CD4-positive, CD25-positive, alpha-beta regulatory T cell (primary cell): ENCODE results near the gene MYO18B. TPM values are rescaled to one million over a fixed set of nuclear protein-coding genes. Genes with fewer than 3 reads are reported as not detected.

Experiments
- ATAC-seq, 2 donors: fragments of 150-1000 bp; cut with Tn5 transposase; one replicate each; pipeline ENCODE4 v1.10.0; 2021; ENCODE audit warnings: low read depth in 2 of 2, moderate number of reproducible peaks in 2 of 2, moderate library complexity in 1 of 2
- DNase-seq, 3 donors: peaks; one replicate each; pipeline versions ENCODE4 v3.0.0 to v3.0.0-alpha.2; 2012 to 2022; ENCODE audit warnings: mixed read lengths in 1 of 3
- H3K27ac ChIP-seq: one replicate; pipeline ENCODE4 v1.7.0; 2013; ENCODE audit warnings: mild to moderate bottlenecking, low read length; ENCODE audit not compliant: insufficient read depth, poor library complexity, severe bottlenecking
- H3K27me3 ChIP-seq: one replicate; pipeline ENCODE4 v1.7.0; 2013; ENCODE audit warnings: low read length; ENCODE audit not compliant: control insufficient read depth, insufficient read depth
- H3K36me3 ChIP-seq: one replicate; pipeline ENCODE4 v1.7.0; 2013; ENCODE audit warnings: mild to moderate bottlenecking, low read length, moderate library complexity; ENCODE audit not compliant: control insufficient read depth, insufficient read depth
- H3K4me1 ChIP-seq: 2 replicates; pipeline ENCODE4 v1.7.0; 2013; ENCODE audit warnings: mild to moderate bottlenecking, low read length; ENCODE audit not compliant: insufficient read depth, control insufficient read depth, poor library complexity, severe bottlenecking
- H3K4me3 ChIP-seq: one replicate; pipeline ENCODE4 v1.7.0; 2013; ENCODE audit warnings: low read depth, mild to moderate bottlenecking, low read length, moderate library complexity
- H3K9me3 ChIP-seq, 2 experiments: 1 replicate in 1 of 2; 2 replicates in 1 of 2; pipeline ENCODE4 v1.7.0; 2013; ENCODE audit warnings: low read length in 2 of 2, mild to moderate bottlenecking in 1 of 2, moderate library complexity in 1 of 2; ENCODE audit not compliant: control insufficient read depth in 2 of 2
- H3K27ac Mint-ChIP-seq, 3 donors: one replicate each; pipeline ENCODE4 v1.8.0; 2020 to 2022; ENCODE audit warnings: mild to moderate bottlenecking in 3 of 3, mixed read lengths in 3 of 3, moderate library complexity in 2 of 3
- H3K27me3 Mint-ChIP-seq: one replicate; pipeline ENCODE4 v1.8.0; 2022; ENCODE audit warnings: mild to moderate bottlenecking, mixed read lengths
- H3K36me3 Mint-ChIP-seq: one replicate; pipeline ENCODE4 v1.8.0; 2020; ENCODE audit warnings: mixed read lengths
- H3K4me1 Mint-ChIP-seq, 4 donors: one replicate each; pipeline ENCODE4 v1.8.0; 2020 to 2022; ENCODE audit warnings: mixed read lengths in 4 of 4, mild to moderate bottlenecking in 1 of 4
- H3K4me3 Mint-ChIP-seq, 4 donors: one replicate each; pipeline ENCODE4 v1.8.0; 2020 to 2022; ENCODE audit warnings: mild to moderate bottlenecking in 4 of 4, mixed read lengths in 4 of 4, moderate library complexity in 3 of 4
- H3K9me3 Mint-ChIP-seq, 7 donors: one replicate each; pipeline ENCODE4 v1.8.0; 2020 to 2022; ENCODE audit warnings: mixed read lengths in 7 of 7, mild to moderate bottlenecking in 3 of 7, moderate library complexity in 2 of 7
- polyA plus RNA-seq, 4 donors: library from polyadenylated mRNA; unstranded; fragments of 300-500 nt; fragmentation: Illumina TruSeq; gene quantifications; one replicate each; pipeline ENCODE4 v1.2.3, GENCODE V29; 2021
- total RNA-seq: library from RNA; stranded (reverse); gene quantifications from one replicate; pipeline ENCODE4 v1.2.3, GENCODE V29; 2022

The MYO18B gene
- total and polyA plus RNA-seq, 5 donors from 2014 or later = 0.27 to 0.35 TPM; not detected in 3

DNA sequence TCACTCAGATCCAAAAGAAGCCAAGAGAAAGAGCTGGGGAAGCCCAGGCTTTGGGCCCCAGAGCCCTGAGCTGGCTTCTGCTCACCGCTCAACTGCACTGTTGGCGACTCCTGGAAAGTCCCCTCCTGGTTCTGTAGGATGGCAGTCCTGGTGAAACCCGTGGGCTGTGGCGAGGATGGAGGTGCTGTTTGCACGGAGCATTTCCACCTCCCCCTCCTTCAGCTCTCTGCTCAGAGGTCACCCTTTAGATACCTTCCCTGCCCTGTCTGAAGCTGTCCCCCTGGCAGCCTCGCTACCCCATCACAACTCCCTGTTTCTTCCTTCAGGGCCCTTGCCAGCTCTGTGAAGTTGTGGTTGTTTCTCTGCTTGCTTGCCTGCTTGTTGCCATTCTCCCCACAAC lies 97.8 kb downstream of the MYO18B start:
- no peak overlapping the region for H3K4me3 Mint-ChIP-seq
- peaks cover 0 to 2% (median 0%) of the 10 kb centered on the region in 7 donors for H3K9me3 Mint-ChIP-seq
- DNase-seq (no peak), ATAC-seq (no peak)
- H3K4me1 Mint-ChIP-seq = no peaks in the 10 kb centered on the region
- no peaks in the 10 kb centered on the region for H3K27me3 ChIP-seq
- H3K27ac ChIP-seq = no peak overlapping the region
- no peaks in the 10 kb centered on the region for H3K27me3 Mint-ChIP-seq
- H3K4me3 ChIP-seq = no peak overlapping the region
- H3K36me3 ChIP-seq = no peaks in the 10 kb centered on the region
- H3K27ac Mint-ChIP-seq = no peak overlapping the region
- H3K4me1 ChIP-seq = no peaks in the 10 kb centered on the region
- H3K36me3 Mint-ChIP-seq = no peaks in the 10 kb centered on the region
- H3K9me3 ChIP-seq = no peaks in the 10 kb centered on the region

DNA sequence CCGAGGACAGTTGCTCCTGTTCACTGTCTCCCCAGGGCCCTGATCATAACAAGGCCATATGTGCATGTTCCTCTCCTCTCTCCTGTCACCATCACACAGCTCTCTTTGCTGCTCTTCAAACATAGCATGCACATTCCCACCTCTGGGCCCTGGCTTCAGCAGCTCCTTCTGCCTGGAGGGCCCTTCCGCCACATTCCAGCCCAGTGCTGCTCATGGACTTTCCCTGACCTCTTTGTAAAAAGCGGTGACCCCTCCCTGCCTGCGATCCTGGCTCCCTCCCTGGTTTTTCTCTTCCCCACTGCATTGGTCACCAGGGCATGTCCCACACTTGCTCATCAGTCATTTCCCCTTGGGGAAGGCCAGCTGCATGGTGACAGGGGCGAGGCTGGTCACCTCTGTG lies 98.2 kb downstream of the MYO18B start:
- no peaks in the 10 kb centered on the region for H3K9me3 ChIP-seq
- H3K9me3 Mint-ChIP-seq = peaks cover 0 to 2% (median 0%) of the 10 kb centered on the region in 7 donors
- no peak overlapping the region for H3K4me3 Mint-ChIP-seq
- no peaks in the 10 kb centered on the region for H3K27me3 ChIP-seq
- no peaks in the 10 kb centered on the region for H3K36me3 Mint-ChIP-seq
- H3K27me3 Mint-ChIP-seq = no peaks in the 10 kb centered on the region
- H3K27ac Mint-ChIP-seq = no peak overlapping the region
- no peak overlapping the region for H3K4me3 ChIP-seq
- H3K27ac ChIP-seq = no peak overlapping the region
- H3K4me1 ChIP-seq = no peaks in the 10 kb centered on the region
- ATAC-seq (no peak), DNase-seq (no peak)
- H3K36me3 ChIP-seq = no peaks in the 10 kb centered on the region
- no peaks in the 10 kb centered on the region for H3K4me1 Mint-ChIP-seq

DNA sequence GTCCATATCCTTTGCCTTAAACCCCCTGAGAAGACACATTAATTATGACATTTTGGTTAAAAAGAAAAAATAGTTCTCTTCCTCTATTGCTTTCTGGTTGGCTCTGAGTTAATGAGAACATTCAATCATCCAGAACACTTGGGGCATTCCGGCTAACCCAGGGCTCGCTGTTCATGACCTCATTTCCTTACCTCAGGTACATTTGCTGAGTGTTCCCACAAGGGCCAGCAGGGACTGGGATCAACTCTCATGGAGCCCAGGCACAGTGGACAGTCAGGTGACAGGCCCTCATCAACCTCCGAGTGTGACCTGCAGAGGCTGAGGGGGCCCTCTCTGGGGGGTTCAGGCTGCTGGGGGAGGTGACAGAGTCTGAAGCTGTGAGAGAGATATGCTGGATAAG lies 98.9 kb downstream of the MYO18B start:
- H3K9me3 ChIP-seq = no peaks in the 10 kb centered on the region
- peaks cover 0 to 2% (median 0%) of the 10 kb centered on the region in 7 donors for H3K9me3 Mint-ChIP-seq
- no peak overlapping the region for H3K4me3 ChIP-seq
- no peak overlapping the region for H3K27ac ChIP-seq
- no peaks in the 10 kb centered on the region for H3K36me3 ChIP-seq
- no peak overlapping the region for H3K27ac Mint-ChIP-seq
- H3K4me3 Mint-ChIP-seq = no peak overlapping the region
- H3K27me3 Mint-ChIP-seq = no peaks in the 10 kb centered on the region
- H3K36me3 Mint-ChIP-seq = no peaks in the 10 kb centered on the region
- H3K4me1 Mint-ChIP-seq = no peaks in the 10 kb centered on the region
- DNase-seq (no peak), ATAC-seq (no peak)
- no peaks in the 10 kb centered on the region for H3K4me1 ChIP-seq
- H3K27me3 ChIP-seq = no peaks in the 10 kb centered on the region

DNA sequence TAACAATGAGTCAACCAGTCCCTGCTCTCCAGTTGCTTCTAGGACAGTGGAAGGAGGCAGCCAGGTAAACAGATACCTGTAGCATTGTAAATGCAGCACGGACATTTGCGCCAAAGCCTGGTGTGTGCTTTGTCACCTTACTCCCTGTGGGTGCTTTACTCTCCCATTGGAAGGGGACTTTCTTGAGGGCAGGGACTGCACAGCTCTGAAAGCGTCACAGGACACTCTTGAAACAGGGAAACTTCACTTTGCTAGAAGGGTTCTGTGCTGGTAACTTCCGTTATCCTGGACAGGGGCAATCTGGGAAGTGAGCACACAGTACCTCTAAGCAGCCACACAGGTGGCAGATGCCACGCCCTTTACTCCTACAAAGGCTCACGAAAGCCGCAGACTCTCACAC lies 99.8 kb downstream of the MYO18B start:
- H3K4me3 Mint-ChIP-seq = no peak overlapping the region
- peaks cover 0 to 2% (median 0%) of the 10 kb centered on the region in 7 donors for H3K9me3 Mint-ChIP-seq
- H3K4me1 ChIP-seq = no peaks in the 10 kb centered on the region
- no peaks in the 10 kb centered on the region for H3K4me1 Mint-ChIP-seq
- no peak overlapping the region for H3K27ac Mint-ChIP-seq
- ATAC-seq (no peak), DNase-seq (no peak)
- no peaks in the 10 kb centered on the region for H3K27me3 Mint-ChIP-seq
- no peak overlapping the region for H3K27ac ChIP-seq
- no peaks in the 10 kb centered on the region for H3K36me3 Mint-ChIP-seq
- H3K27me3 ChIP-seq = no peaks in the 10 kb centered on the region
- no peaks in the 10 kb centered on the region for H3K9me3 ChIP-seq
- H3K36me3 ChIP-seq = no peaks in the 10 kb centered on the region
- no peak overlapping the region for H3K4me3 ChIP-seq

DNA sequence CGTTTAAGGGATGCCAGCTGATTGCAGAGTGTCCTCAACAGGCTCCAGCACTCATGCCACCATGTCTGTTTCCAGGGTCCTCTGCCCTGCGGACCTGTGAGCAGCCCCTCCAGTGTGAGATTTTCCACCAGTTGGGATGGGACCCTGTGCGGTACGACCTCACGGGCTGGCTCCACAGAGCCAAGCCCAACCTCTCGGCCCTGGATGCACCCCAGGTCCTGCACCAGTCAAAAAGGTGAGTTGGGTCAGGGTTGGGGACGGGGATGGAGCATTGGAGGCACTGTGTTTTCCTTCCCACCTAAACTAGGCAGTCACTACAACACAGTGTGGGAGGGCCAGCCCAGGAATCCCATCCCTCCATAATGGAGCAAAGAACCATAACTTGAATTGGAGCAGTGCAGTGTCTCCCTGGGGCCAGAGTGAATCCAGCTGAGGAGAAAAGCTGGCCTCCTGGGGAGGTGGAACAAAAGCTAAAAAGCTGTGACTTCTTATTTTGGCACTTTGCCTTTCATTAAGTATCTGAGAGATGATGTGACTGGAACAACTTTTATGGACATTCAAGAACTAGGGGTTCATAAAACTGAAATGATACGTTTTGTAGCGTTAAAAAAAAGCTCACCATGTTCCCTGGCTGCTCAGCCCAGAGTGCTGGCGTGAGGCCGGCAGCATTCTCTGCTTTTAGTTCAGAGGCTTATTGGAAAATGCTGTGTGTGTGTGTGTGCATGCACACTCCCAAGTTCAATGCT lies 101.8 kb downstream of the MYO18B start:
- Histone ChIP-seq H3K27me3 (no peaks in the 10 kb centered on the region), H3K9me3 (no peaks in the 10 kb centered on the region), H3K4me1 (no peaks in the 10 kb centered on the region), H3K4me3 (no peak overlapping the region), H3K27ac (no peak overlapping the region), H3K36me3 (no peaks in the 10 kb centered on the region)
- no peaks in the 10 kb centered on the region for H3K36me3 Mint-ChIP-seq
- no peak overlapping the region for H3K4me3 Mint-ChIP-seq
- no peak for DNase-seq
- H3K27me3 Mint-ChIP-seq = no peaks in the 10 kb centered on the region
- H3K27ac Mint-ChIP-seq = no peak overlapping the region
- H3K4me1 Mint-ChIP-seq = no peaks in the 10 kb centered on the region
- ATAC-seq = no peak
- peaks cover 0 to 2% (median 0%) of the 10 kb centered on the region in 7 donors for H3K9me3 Mint-ChIP-seq

DNA sequence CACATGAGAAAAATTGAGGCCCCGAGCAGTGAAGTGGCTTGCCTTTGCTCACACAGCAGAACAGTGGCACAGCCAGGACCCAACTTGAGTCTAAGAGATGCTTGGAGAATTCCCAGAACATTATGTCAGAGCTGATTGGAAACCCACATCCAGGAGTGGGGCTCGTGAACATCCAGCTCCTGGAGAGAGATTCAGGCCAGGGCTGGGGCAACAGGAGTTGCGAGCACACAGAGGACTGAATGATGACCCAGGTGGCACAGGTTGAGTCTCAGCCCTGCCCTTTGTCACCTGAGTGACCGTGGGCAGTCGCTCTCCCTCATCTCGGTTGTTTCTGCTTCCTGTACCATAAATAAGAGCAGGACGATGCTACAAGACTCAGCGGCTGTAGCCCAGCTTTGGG lies 102.6 kb downstream of the MYO18B start:
- Histone ChIP-seq H3K27me3 (no peaks in the 10 kb centered on the region), H3K36me3 (no peaks in the 10 kb centered on the region), H3K27ac (no peak overlapping the region), H3K4me3 (no peak overlapping the region), H3K9me3 (no peaks in the 10 kb centered on the region), H3K4me1 (no peaks in the 10 kb centered on the region)
- Mint-ChIP-seq H3K27me3 (no peaks in the 10 kb centered on the region), H3K4me3 (no peak overlapping the region), H3K4me1 (no peaks in the 10 kb centered on the region), H3K36me3 (no peaks in the 10 kb centered on the region), H3K9me3 (no peaks in the 10 kb centered on the region), H3K27ac (no peak overlapping the region)
- no peak for ATAC-seq
- no peak for DNase-seq

DNA sequence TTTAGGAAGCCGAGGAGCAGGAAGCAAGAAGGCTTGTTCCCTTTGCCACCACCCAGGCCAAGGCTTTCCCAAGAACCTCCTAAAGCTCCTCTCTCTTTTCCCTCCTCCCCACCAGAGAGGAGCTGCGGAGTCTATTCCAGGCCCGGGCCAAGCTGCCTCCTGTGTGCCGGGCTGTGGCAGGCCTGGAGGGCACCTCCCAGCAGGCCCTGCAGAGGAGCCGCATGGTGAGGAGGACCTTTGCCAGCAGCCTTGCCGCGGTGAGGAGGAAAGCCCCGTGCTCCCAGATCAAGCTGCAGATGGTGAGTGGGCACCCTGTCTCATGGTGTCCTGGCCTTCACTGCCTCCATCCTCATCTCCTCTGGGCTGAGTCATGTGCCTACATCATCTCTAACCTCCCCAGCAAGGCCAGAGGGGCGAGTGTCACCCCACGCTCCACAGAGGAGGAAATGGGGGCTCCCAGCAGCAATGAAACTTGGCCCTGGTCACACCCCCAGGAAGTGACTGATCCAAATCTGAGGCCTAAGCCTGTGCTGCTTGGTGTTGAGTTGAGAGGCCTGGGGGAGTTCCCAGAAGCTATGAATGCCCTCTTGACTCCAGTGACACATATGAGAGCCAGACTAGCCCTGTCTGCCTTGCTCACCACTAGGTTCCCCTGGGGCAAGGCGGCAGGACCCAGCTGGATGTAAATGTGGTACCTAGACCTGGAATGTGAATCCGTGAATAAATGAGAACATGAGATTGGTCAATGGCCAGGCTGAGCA lies 104.2 kb downstream of the MYO18B start:
- Histone ChIP-seq H3K9me3 (no peaks in the 10 kb centered on the region), H3K27me3 (no peaks in the 10 kb centered on the region), H3K4me3 (no peak overlapping the region), H3K27ac (no peak overlapping the region), H3K4me1 (no peaks in the 10 kb centered on the region), H3K36me3 (no peaks in the 10 kb centered on the region)
- H3K27me3 Mint-ChIP-seq = no peaks in the 10 kb centered on the region
- no peak overlapping the region for H3K4me3 Mint-ChIP-seq
- no peak overlapping the region for H3K27ac Mint-ChIP-seq
- H3K9me3 Mint-ChIP-seq = no peaks in the 10 kb centered on the region
- no peaks in the 10 kb centered on the region for H3K36me3 Mint-ChIP-seq
- DNase-seq (peak in 1 of 3 donors; percentile 7), ATAC-seq (no peak)
- H3K4me1 Mint-ChIP-seq = no peaks in the 10 kb centered on the region

DNA sequence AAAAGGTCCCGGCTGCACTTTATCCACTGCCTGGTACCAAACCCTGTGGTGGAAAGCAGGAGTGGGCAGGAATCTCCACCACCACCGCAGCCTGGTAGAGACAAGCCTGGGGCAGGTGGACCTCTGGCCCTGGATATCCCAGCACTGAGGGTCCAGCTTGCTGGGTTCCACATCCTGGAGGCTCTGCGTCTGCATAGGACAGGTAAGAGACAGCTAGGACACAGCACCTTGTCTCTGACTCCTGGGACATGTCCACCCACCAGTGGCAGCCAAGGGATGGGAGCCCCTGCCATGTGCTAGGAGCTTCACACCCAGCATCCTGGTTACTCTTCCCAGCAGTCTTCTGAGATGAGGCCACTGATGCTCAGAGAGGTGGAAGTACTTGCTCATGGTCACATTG lies 105.5 kb downstream of the MYO18B start:
- ATAC-seq (no peak), DNase-seq (no peak)
- Histone ChIP-seq H3K27me3 (no peaks in the 10 kb centered on the region), H3K4me3 (no peak overlapping the region), H3K27ac (no peak overlapping the region), H3K9me3 (no peaks in the 10 kb centered on the region), H3K4me1 (no peaks in the 10 kb centered on the region), H3K36me3 (no peaks in the 10 kb centered on the region)
- H3K9me3 Mint-ChIP-seq = no peaks in the 10 kb centered on the region
- no peak overlapping the region for H3K4me3 Mint-ChIP-seq
- no peaks in the 10 kb centered on the region for H3K4me1 Mint-ChIP-seq
- H3K36me3 Mint-ChIP-seq = no peaks in the 10 kb centered on the region
- no peaks in the 10 kb centered on the region for H3K27me3 Mint-ChIP-seq
- no peak overlapping the region for H3K27ac Mint-ChIP-seq
